ENCODE results near the gene CCNC.
A peak's percentile ranks its signal among the peaks of the same experiment; 100 is the strongest.

CCNC gene

GRCh38 chr6:99568103-99568933, at the start of gene CCNC:
CCNC (minus strand) TSS chr6:99568660; CDS start chr6:99568527, 133 bp downstream.
- peak within 1 kb of the TSS; percentile 83 for H3K27ac ChIP-seq (ENCODE audit: low read length)
- H3K4me1 ChIP-seq (ENCODE audit: control insufficient read depth in 1 of 2, insufficient read depth in 2 of 2, low read length in 2 of 2), result peaks cover 8 to 13% of the 10 kb centered on the region in 2 donors

GRCh38 chr6:99617131-99617530, 48.7 kb upstream of the CCNC start:
- Histone ChIP-seq H3K27ac (ENCODE audit: low read length) (no peak overlapping the region), H3K27me3 (ENCODE audit: low read depth, low read length) (peaks cover 76% of the 10 kb centered on the region), H3K9me3 (ENCODE audit: control insufficient read depth in 1 of 2, low read length in 2 of 2) (peaks cover 0 to 3% of the 10 kb centered on the region in 2 donors), H3K4me3 (ENCODE audit: low read depth in 1 of 2, low read length in 2 of 2) (no peak overlapping the region), H3K36me3 (ENCODE audit: control insufficient read depth in 1 of 2, insufficient read depth in 2 of 2, low read length in 2 of 2) (no peaks in the 10 kb centered on the region), H3K4me1 (ENCODE audit: control insufficient read depth in 1 of 2, insufficient read depth in 2 of 2, low read length in 2 of 2) (peaks cover 0 to 27% of the 10 kb centered on the region in 2 donors)

More at GRCh38 chr6:99568103-99568933, at the start of gene CCNC:
- Histone ChIP-seq H3K4me3 (ENCODE audit: low read depth in 1 of 2, low read length in 2 of 2) (peak within 1 kb of the TSS; percentile 67 to 91), H3K9me3 (ENCODE audit: control insufficient read depth in 1 of 2, low read length in 2 of 2) (no peaks in the 10 kb centered on the region), H3K36me3 (ENCODE audit: control insufficient read depth in 1 of 2, insufficient read depth in 2 of 2, low read length in 2 of 2) (no peaks in the 10 kb centered on the region), H3K27me3 (ENCODE audit: low read depth, low read length) (no peaks in the 10 kb centered on the region)

- Histone ChIP-seq H3K9me3 (ENCODE audit: control insufficient read depth in 1 of 2, low read length in 2 of 2) (peaks cover 0 to 3% of the 10 kb centered on the region in 2 donors), H3K27ac (ENCODE audit: low read length) (no peak overlapping the region), H3K27me3 (ENCODE audit: low read depth, low read length) (peaks cover 81% of the 10 kb centered on the region), H3K4me3 (ENCODE audit: low read depth in 1 of 2, low read length in 2 of 2) (peak overlapping the region; percentile 50 to 65), H3K4me1 (ENCODE audit: control insufficient read depth in 1 of 2, insufficient read depth in 2 of 2, low read length in 2 of 2) (peaks cover 0 to 27% of the 10 kb centered on the region in 2 donors), H3K36me3 (ENCODE audit: control insufficient read depth in 1 of 2, insufficient read depth in 2 of 2, low read length in 2 of 2) (no peaks in the 10 kb centered on the region)
These were observed 46.1 kb upstream of the CCNC start for GRCh38 chr6:99614430-99615186.

GRCh38 chr6:99613705-99614429, 45.4 kb upstream of the CCNC start:
- Histone ChIP-seq H3K27me3 (ENCODE audit: low read depth, low read length) (peaks cover 79% of the 10 kb centered on the region), H3K4me1 (ENCODE audit: control insufficient read depth in 1 of 2, insufficient read depth in 2 of 2, low read length in 2 of 2) (peaks cover 0 to 23% of the 10 kb centered on the region in 2 donors), H3K27ac (ENCODE audit: low read length) (no peak overlapping the region), H3K36me3 (ENCODE audit: control insufficient read depth in 1 of 2, insufficient read depth in 2 of 2, low read length in 2 of 2) (no peaks in the 10 kb centered on the region), H3K9me3 (ENCODE audit: control insufficient read depth in 1 of 2, low read length in 2 of 2) (peaks cover 0 to 3% of the 10 kb centered on the region in 2 donors), H3K4me3 (ENCODE audit: low read depth in 1 of 2, low read length in 2 of 2) (peak overlapping the region; percentile 50 to 65)

- Histone ChIP-seq H3K27ac (ENCODE audit: low read length) (no peak overlapping the region), H3K4me1 (ENCODE audit: control insufficient read depth in 1 of 2, insufficient read depth in 2 of 2, low read length in 2 of 2) (peaks cover 0 to 26% of the 10 kb centered on the region in 2 donors), H3K36me3 (ENCODE audit: control insufficient read depth in 1 of 2, insufficient read depth in 2 of 2, low read length in 2 of 2) (no peaks in the 10 kb centered on the region), H3K27me3 (ENCODE audit: low read depth, low read length) (peaks cover 79% of the 10 kb centered on the region), H3K9me3 (ENCODE audit: control insufficient read depth in 1 of 2, low read length in 2 of 2) (peaks cover 0 to 2% of the 10 kb centered on the region in 2 donors), H3K4me3 (ENCODE audit: low read depth in 1 of 2, low read length in 2 of 2) (peak overlapping the region in 1 of 2 donors; percentile 65)
These were observed 44.9 kb upstream of the CCNC start for GRCh38 chr6:99613409-99613704.

GRCh38 chr6:99612551-99613408, 44.3 kb upstream of the CCNC start:
- Histone ChIP-seq H3K4me1 (ENCODE audit: control insufficient read depth in 1 of 2, insufficient read depth in 2 of 2, low read length in 2 of 2) (peaks cover 0 to 31% of the 10 kb centered on the region in 2 donors), H3K9me3 (ENCODE audit: control insufficient read depth in 1 of 2, low read length in 2 of 2) (no peaks in the 10 kb centered on the region), H3K4me3 (ENCODE audit: low read depth in 1 of 2, low read length in 2 of 2) (peak overlapping the region in 1 of 2 donors; percentile 65), H3K27me3 (ENCODE audit: low read depth, low read length) (peaks cover 79% of the 10 kb centered on the region), H3K27ac (ENCODE audit: low read length) (no peak overlapping the region), H3K36me3 (ENCODE audit: control insufficient read depth in 1 of 2, insufficient read depth in 2 of 2, low read length in 2 of 2) (no peaks in the 10 kb centered on the region)

GRCh38 chr6:99611148-99611547, 42.7 kb upstream of the CCNC start:
- H3K27ac ChIP-seq (ENCODE audit: low read length), result no peak overlapping the region
- H3K27me3 ChIP-seq (ENCODE audit: low read depth, low read length), result peaks cover 79% of the 10 kb centered on the region
- H3K4me3 ChIP-seq (ENCODE audit: low read depth in 1 of 2, low read length in 2 of 2), result no peak overlapping the region
- H3K4me1 ChIP-seq (ENCODE audit: control insufficient read depth in 1 of 2, insufficient read depth in 2 of 2, low read length in 2 of 2), result peaks cover 0 to 40% of the 10 kb centered on the region in 2 donors
- H3K36me3 ChIP-seq (ENCODE audit: control insufficient read depth in 1 of 2, insufficient read depth in 2 of 2, low read length in 2 of 2), result no peaks in the 10 kb centered on the region
- H3K9me3 ChIP-seq (ENCODE audit: control insufficient read depth in 1 of 2, low read length in 2 of 2), result no peaks in the 10 kb centered on the region

- H3K36me3 ChIP-seq (ENCODE audit: control insufficient read depth in 1 of 2, insufficient read depth in 2 of 2, low read length in 2 of 2), result no peaks in the 10 kb centered on the region
- peaks cover 2 to 44% of the 10 kb centered on the region in 2 donors for H3K4me1 ChIP-seq (ENCODE audit: control insufficient read depth in 1 of 2, insufficient read depth in 2 of 2, low read length in 2 of 2)
These were observed 41.5 kb upstream of the CCNC start for GRCh38 chr6:99609905-99610489.

GRCh38 chr6:99608886-99609482, 40.5 kb upstream of the CCNC start:
- Histone ChIP-seq H3K27ac (ENCODE audit: low read length) (no peak overlapping the region), H3K4me1 (ENCODE audit: control insufficient read depth in 1 of 2, insufficient read depth in 2 of 2, low read length in 2 of 2) (peaks cover 10 to 43% of the 10 kb centered on the region in 2 donors), H3K27me3 (ENCODE audit: low read depth, low read length) (peaks cover 87% of the 10 kb centered on the region), H3K9me3 (ENCODE audit: control insufficient read depth in 1 of 2, low read length in 2 of 2) (no peaks in the 10 kb centered on the region), H3K36me3 (ENCODE audit: control insufficient read depth in 1 of 2, insufficient read depth in 2 of 2, low read length in 2 of 2) (no peaks in the 10 kb centered on the region), H3K4me3 (ENCODE audit: low read depth in 1 of 2, low read length in 2 of 2) (no peak overlapping the region)

More at GRCh38 chr6:99609905-99610489, 41.5 kb upstream of the CCNC start:
- Histone ChIP-seq H3K4me3 (ENCODE audit: low read depth in 1 of 2, low read length in 2 of 2) (no peak overlapping the region), H3K27me3 (ENCODE audit: low read depth, low read length) (peaks cover 87% of the 10 kb centered on the region), H3K9me3 (ENCODE audit: control insufficient read depth in 1 of 2, low read length in 2 of 2) (no peaks in the 10 kb centered on the region), H3K27ac (ENCODE audit: low read length) (no peak overlapping the region)

Data from muscle layer of duodenum (tissue), 2 donors.